RWPE1 (cell line): ENCODE results near the gene GLRX2.
"Not testable (repeated sequence)": the region's sequence is repeated elsewhere in the genome, so short reads cannot be mapped to it uniquely, and the experiment has no call there.

Experiments used
- CTCF ChIA-PET: fragments of 350-600 bp; sonication (Branson Sonifier 250); formaldehyde crosslinking; extraction: SDS; loops from one replicate; lab custom pipeline; 2021; lab: Yijun Ruan, JAX
- POLR2A ChIA-PET: fragments of 400-600 bp; formaldehyde crosslinking; extraction: SDS; loops from one replicate; lab custom pipeline; 2020; ENCODE audit warnings: antibody characterized with exemption; ENCODE audit not compliant: low non-redundant PET; lab: Yijun Ruan, JAX
- DNase-seq: peaks from one replicate; pipeline ENCODE4 v3.0.0; 2012; ENCODE audit warnings: low spot score
- H3K27ac ChIP-seq: fragments of 450-650 bp; 2 replicates; pipeline ENCODE4 v1.5.1; 2017
- CTCF ChIP-seq: fragments of 450-650 bp; conservative IDR thresholded peaks from 2 replicates; pipeline ENCODE4 v1.5.1; 2017; ENCODE audit warnings: low read depth, mild to moderate bottlenecking

GLRX2 gene

GRCh38 chr1:193058529-193059281, 46.5 kb downstream of the GLRX2 start:
- POLR2A ChIA-PET: interaction anchor here (0.7 to 1.3 kb wide), 3 partner anchors 17 to 63 kb away, joined by 3 to 5 read pairs (median 3); partner anchors contain the start of genes CDC73 and GLRX2
- peak; percentile 32 for DNase-seq
- H3K27ac ChIP-seq: peak overlapping the region; percentile 98
- no peak for TF ChIP-seq CTCF
- CTCF ChIA-PET: interaction anchor here (0.6 to 0.8 kb wide), 5 partner anchors 9 to 661 kb away, joined by 3 to 5 read pairs (median 3); no protein-coding TSS in a partner anchor

GRCh38 chr1:193054169-193054675, 51.0 kb downstream of the GLRX2 start:
- ChIA-PET CTCF (no interaction called here), POLR2A (no interaction called here)
- DNase-seq: no peak
- TF ChIP-seq CTCF: no peak
- no peak overlapping the region for H3K27ac ChIP-seq

GRCh38 chr1:193048913-193049312, 56.3 kb downstream of the GLRX2 start:
- POLR2A ChIA-PET, DNase-seq: not testable (repeated sequence)
- CTCF ChIA-PET: interaction anchor here (0.6 kb wide), 2 partner anchors 51 to 253 kb away, joined by 3 read pairs; no protein-coding TSS in a partner anchor

More at GRCh38 chr1:193048913-193049312, 56.3 kb downstream of the GLRX2 start:
- peak overlapping the region; percentile 50 for H3K27ac ChIP-seq
